ENCODE data around the gene PRPSAP2.

Gene PRPSAP2

DNA sequence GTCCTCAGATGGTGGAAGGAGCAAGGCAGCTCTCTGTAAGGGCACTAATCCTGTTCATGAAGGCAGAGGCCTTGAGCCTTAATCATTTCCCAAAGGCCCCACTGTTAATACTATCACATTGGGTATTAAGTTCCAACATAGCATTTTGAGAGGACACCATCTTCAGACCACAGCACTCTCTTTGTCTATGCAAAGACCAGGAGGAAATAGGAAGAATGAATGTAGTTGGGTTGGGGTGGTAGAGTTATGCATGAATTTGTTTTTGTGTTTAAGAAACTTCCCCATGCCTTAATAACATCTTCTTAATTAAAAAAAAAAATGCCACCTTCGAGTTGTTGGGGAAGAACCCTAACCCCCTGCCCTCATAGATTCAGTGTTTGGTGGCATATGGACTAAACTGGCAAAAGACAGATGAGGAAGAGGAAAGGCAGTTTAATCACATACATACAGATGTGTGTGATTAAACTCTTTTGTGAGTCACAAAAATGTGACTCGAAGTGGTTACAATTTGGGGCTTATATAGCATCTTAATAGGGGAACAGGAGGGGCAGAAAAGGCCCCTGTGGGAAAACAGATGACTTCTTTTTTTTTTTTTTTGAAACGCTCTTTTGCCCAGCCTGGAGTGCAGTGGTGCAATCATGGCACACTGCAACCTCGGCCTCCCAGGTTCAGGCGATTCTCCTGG is 59.0 kb downstream of the PRPSAP2 start:
- Histone ChIP-seq H3K79me1 (ENCODE audit: low read depth, low read length) (no peaks in the 10 kb centered on the region), H4K91ac (ENCODE audit: low read depth, low read length, poor library complexity) (no peak overlapping the region), H3K14ac (ENCODE audit: low read length) (no peak overlapping the region), H4K8ac (ENCODE audit: low read depth, low read length) (no peak overlapping the region), H3K4ac (ENCODE audit: low read length) (no peak overlapping the region), H3K36me3 (replicated peaks in 1 of 2; ENCODE audit: control insufficient read depth in 2 of 2, insufficient read depth in 2 of 2, low read length in 2 of 2) (peaks cover 13 to 66% of the 10 kb centered on the region in 2 donors), H2BK5ac (ENCODE audit: low read length) (no peak overlapping the region), H3K18ac (ENCODE audit: low read length) (no peak overlapping the region), H3K23ac (ENCODE audit: low read depth, low read length, poor library complexity) (no peak overlapping the region), H2BK15ac (ENCODE audit: low read length) (no peak overlapping the region), H2BK120ac (ENCODE audit: low read depth, low read length) (no peak overlapping the region), H3K9ac (ENCODE audit: low read depth, low read length, poor library complexity) (no peak overlapping the region), H2AFZ (ENCODE audit: low read length) (no peak overlapping the region), H3K4me2 (ENCODE audit: insufficient read depth, low read length, poor library complexity, severe bottlenecking) (no peak overlapping the region), H3K4me1 (ENCODE audit: control insufficient read depth in 2 of 2, insufficient read depth in 1 of 2, low read depth in 1 of 2, low read length in 2 of 2) (peaks cover 0 to 6% of the 10 kb centered on the region in 2 donors), H3K9me3 (replicated peaks in 1 of 2; ENCODE audit: control insufficient read depth in 2 of 2, insufficient read depth in 1 of 2, low read depth in 1 of 2, low read length in 2 of 2) (no peaks in the 10 kb centered on the region), H2BK12ac (ENCODE audit: low read length) (no peak overlapping the region), H3K4me3 (ENCODE audit: low read length in 2 of 2) (no peak overlapping the region), H2AK5ac (ENCODE audit: low read depth, low read length) (no peak overlapping the region), H3K27ac (replicated peaks; ENCODE audit: low read length) (no peak overlapping the region), H3K27me3 (ENCODE audit: control insufficient read depth in 3 of 3, insufficient read depth in 3 of 3, low read depth in 1 of 3, low read length in 3 of 3) (no peaks in the 10 kb centered on the region)
- no CpG with 5 or more reads among the region's 5 CpGs for WGBS, 2 donors (ENCODE audit: extremely low coverage in 2 of 2, insufficient read length in 2 of 2, insufficient replicate concordance in 1 of 2)
- DNase-seq (ENCODE audit: low spot score): no peak

DNA sequence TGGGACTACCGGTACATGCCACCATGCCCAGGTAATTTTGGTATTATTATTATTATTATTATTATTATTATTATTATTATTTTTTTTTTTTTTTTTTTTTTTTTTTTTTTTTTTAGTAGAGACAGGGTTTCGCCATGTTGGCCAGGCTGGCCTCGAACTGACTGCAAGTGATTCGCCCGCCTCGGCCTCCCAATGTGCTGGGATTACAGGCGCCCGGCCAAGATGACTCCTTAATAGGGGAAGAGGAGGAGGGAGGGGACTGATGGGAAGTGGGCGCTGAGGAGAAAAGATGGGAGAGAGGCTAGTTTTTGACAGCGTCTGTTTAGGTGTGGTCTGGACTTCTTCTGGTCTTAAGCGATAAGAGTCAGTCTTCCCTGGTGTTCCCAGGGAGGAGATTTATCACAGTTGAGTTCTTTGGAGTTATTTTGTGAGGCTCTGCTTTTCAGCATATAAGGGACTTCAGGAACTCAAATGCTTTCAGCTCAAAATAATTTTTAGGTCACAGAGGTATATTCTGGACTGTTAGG is 59.6 kb downstream of the PRPSAP2 start:
- WGBS, 2 donors (ENCODE audit: extremely low coverage in 2 of 2, insufficient read length in 2 of 2, insufficient replicate concordance in 1 of 2): no CpG with 5 or more reads among the region's 11 CpGs

DNA sequence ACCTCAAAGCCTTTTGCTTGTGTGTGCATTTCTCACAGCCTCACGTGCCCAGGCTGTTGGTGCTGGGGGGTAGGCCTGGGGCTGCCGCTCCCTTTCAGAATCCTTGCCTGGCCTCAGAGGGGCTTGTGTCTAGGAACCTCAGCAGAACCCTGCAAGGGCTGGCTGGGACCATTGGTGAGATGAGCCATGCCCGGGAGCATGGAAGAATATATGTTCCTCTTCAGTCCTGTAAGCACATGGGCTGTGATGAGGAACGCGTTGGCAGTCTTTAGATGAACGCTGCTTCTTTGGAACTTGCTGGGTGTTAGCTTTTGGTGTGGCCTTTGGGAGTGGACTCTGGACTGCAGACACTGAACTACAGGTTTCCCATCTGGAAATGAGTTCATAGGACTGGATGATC is 62.0 kb downstream of the PRPSAP2 start:
- H2BK5ac ChIP-seq (ENCODE audit: low read length): no peak overlapping the region
- H3K27me3 ChIP-seq (ENCODE audit: control insufficient read depth in 3 of 3, insufficient read depth in 3 of 3, low read depth in 1 of 3, low read length in 3 of 3): no peaks in the 10 kb centered on the region
- H2BK120ac ChIP-seq (ENCODE audit: low read depth, low read length): no peak overlapping the region
- no peak overlapping the region for H3K4me2 ChIP-seq (ENCODE audit: insufficient read depth, low read length, poor library complexity, severe bottlenecking)
- WGBS, 2 donors (ENCODE audit: extremely low coverage in 2 of 2, insufficient read length in 2 of 2, insufficient replicate concordance in 1 of 2): no CpG with 5 or more reads among the region's 6 CpGs
- H4K91ac ChIP-seq (ENCODE audit: low read depth, low read length, poor library complexity): no peak overlapping the region
- H2AFZ ChIP-seq (ENCODE audit: low read length): no peak overlapping the region
- no peak overlapping the region for H4K8ac ChIP-seq (ENCODE audit: low read depth, low read length)
- H2AK5ac ChIP-seq (ENCODE audit: low read depth, low read length): no peak overlapping the region
- no peak overlapping the region for H2BK15ac ChIP-seq (ENCODE audit: low read length)
- no peak overlapping the region for H3K14ac ChIP-seq (ENCODE audit: low read length)
- no peak overlapping the region for H3K4me3 ChIP-seq (ENCODE audit: low read length in 2 of 2)
- H3K23ac ChIP-seq (ENCODE audit: low read depth, low read length, poor library complexity): no peak overlapping the region
- H3K18ac ChIP-seq (ENCODE audit: low read length): no peak overlapping the region
- H3K27ac ChIP-seq (replicated peaks; ENCODE audit: low read length): no peak overlapping the region
- peaks cover 0 to 6% of the 10 kb centered on the region in 2 donors for H3K4me1 ChIP-seq (ENCODE audit: control insufficient read depth in 2 of 2, insufficient read depth in 1 of 2, low read depth in 1 of 2, low read length in 2 of 2)
- no peak overlapping the region for H3K4ac ChIP-seq (ENCODE audit: low read length)
- DNase-seq (ENCODE audit: low spot score): no peak
- no peak overlapping the region for H2BK12ac ChIP-seq (ENCODE audit: low read length)
- H3K79me1 ChIP-seq (ENCODE audit: low read depth, low read length): no peaks in the 10 kb centered on the region
- peaks cover 7 to 57% of the 10 kb centered on the region in 2 donors for H3K36me3 ChIP-seq (replicated peaks in 1 of 2; ENCODE audit: control insufficient read depth in 2 of 2, insufficient read depth in 2 of 2, low read length in 2 of 2)
- H3K9ac ChIP-seq (ENCODE audit: low read depth, low read length, poor library complexity): no peak overlapping the region
- no peaks in the 10 kb centered on the region for H3K9me3 ChIP-seq (replicated peaks in 1 of 2; ENCODE audit: control insufficient read depth in 2 of 2, insufficient read depth in 1 of 2, low read depth in 1 of 2, low read length in 2 of 2)

More for the DNA sequence above, 59.6 kb downstream of the PRPSAP2 start:
- H3K23ac ChIP-seq (ENCODE audit: low read depth, low read length, poor library complexity): no peak overlapping the region
- H3K18ac ChIP-seq (ENCODE audit: low read length): no peak overlapping the region
- H3K79me1 ChIP-seq (ENCODE audit: low read depth, low read length): no peaks in the 10 kb centered on the region
- H3K27me3 ChIP-seq (ENCODE audit: control insufficient read depth in 3 of 3, insufficient read depth in 3 of 3, low read depth in 1 of 3, low read length in 3 of 3): no peaks in the 10 kb centered on the region
- no peak overlapping the region for H3K27ac ChIP-seq (replicated peaks; ENCODE audit: low read length)
- no peak overlapping the region for H3K4me2 ChIP-seq (ENCODE audit: insufficient read depth, low read length, poor library complexity, severe bottlenecking)
- no peak overlapping the region for H2BK5ac ChIP-seq (ENCODE audit: low read length)
- H2AFZ ChIP-seq (ENCODE audit: low read length): no peak overlapping the region
- H4K8ac ChIP-seq (ENCODE audit: low read depth, low read length): no peak overlapping the region
- no peak overlapping the region for H3K9ac ChIP-seq (ENCODE audit: low read depth, low read length, poor library complexity)
- H3K4ac ChIP-seq (ENCODE audit: low read length): no peak overlapping the region
- H2AK5ac ChIP-seq (ENCODE audit: low read depth, low read length): no peak overlapping the region
- H3K14ac ChIP-seq (ENCODE audit: low read length): no peak overlapping the region
- no peak overlapping the region for H2BK15ac ChIP-seq (ENCODE audit: low read length)
- H3K9me3 ChIP-seq (replicated peaks in 1 of 2; ENCODE audit: control insufficient read depth in 2 of 2, insufficient read depth in 1 of 2, low read depth in 1 of 2, low read length in 2 of 2): no peaks in the 10 kb centered on the region
- H3K4me3 ChIP-seq (ENCODE audit: low read length in 2 of 2): no peak overlapping the region
- no peak overlapping the region for H4K91ac ChIP-seq (ENCODE audit: low read depth, low read length, poor library complexity)
- H2BK12ac ChIP-seq (ENCODE audit: low read length): no peak overlapping the region
- no peak overlapping the region for H2BK120ac ChIP-seq (ENCODE audit: low read depth, low read length)
- no peak for DNase-seq (ENCODE audit: low spot score)
- peaks cover 8 to 60% of the 10 kb centered on the region in 2 donors for H3K36me3 ChIP-seq (replicated peaks in 1 of 2; ENCODE audit: control insufficient read depth in 2 of 2, insufficient read depth in 2 of 2, low read length in 2 of 2)
- H3K4me1 ChIP-seq (ENCODE audit: control insufficient read depth in 2 of 2, insufficient read depth in 1 of 2, low read depth in 1 of 2, low read length in 2 of 2): peaks cover 0 to 6% of the 10 kb centered on the region in 2 donors

DNA sequence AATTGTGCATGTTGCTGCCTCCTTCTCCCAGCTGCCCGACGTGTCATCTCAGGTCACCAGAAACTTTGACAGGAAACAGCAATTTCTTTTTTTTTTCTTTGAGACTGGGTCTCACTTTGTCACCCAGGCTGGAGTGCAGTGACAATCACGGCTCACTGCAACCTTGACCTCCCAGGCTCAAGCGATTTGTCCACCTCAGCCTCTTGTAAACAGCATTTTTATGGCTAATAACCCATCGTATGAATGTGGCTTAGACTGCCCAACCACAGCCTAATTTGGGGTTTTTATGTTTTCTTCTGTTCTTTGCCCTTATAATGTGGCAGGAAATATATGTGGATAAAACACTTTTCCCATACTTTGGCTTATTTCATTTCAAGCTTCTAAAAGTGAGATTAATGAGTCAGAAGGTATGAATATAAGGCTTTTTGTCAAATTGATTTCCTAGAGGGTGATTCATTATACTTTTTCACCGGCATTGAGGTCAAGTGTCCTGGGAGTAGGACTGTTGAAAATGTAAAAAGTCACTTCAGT is 63.0 kb downstream of the PRPSAP2 start:
- no peak overlapping the region for H3K4me2 ChIP-seq (ENCODE audit: insufficient read depth, low read length, poor library complexity, severe bottlenecking)
- no peak overlapping the region for H2BK5ac ChIP-seq (ENCODE audit: low read length)
- H3K27me3 ChIP-seq (ENCODE audit: control insufficient read depth in 3 of 3, insufficient read depth in 3 of 3, low read depth in 1 of 3, low read length in 3 of 3): no peaks in the 10 kb centered on the region
- H4K91ac ChIP-seq (ENCODE audit: low read depth, low read length, poor library complexity): no peak overlapping the region
- WGBS, 2 donors (ENCODE audit: extremely low coverage in 2 of 2, insufficient read length in 2 of 2, insufficient replicate concordance in 1 of 2): no CpG with 5 or more reads among the region's 6 CpGs
- no peak overlapping the region for H2BK120ac ChIP-seq (ENCODE audit: low read depth, low read length)
- H3K9me3 ChIP-seq (replicated peaks in 1 of 2; ENCODE audit: control insufficient read depth in 2 of 2, insufficient read depth in 1 of 2, low read depth in 1 of 2, low read length in 2 of 2): no peaks in the 10 kb centered on the region
- no peak overlapping the region for H3K23ac ChIP-seq (ENCODE audit: low read depth, low read length, poor library complexity)
- H3K79me1 ChIP-seq (ENCODE audit: low read depth, low read length): no peaks in the 10 kb centered on the region
- no peak overlapping the region for H4K8ac ChIP-seq (ENCODE audit: low read depth, low read length)
- no peak overlapping the region for H2BK15ac ChIP-seq (ENCODE audit: low read length)
- peaks cover 0 to 6% of the 10 kb centered on the region in 2 donors for H3K4me1 ChIP-seq (ENCODE audit: control insufficient read depth in 2 of 2, insufficient read depth in 1 of 2, low read depth in 1 of 2, low read length in 2 of 2)
- no peak overlapping the region for H3K27ac ChIP-seq (replicated peaks; ENCODE audit: low read length)
- no peak overlapping the region for H2AFZ ChIP-seq (ENCODE audit: low read length)
- H2BK12ac ChIP-seq (ENCODE audit: low read length): no peak overlapping the region
- no peak overlapping the region for H3K18ac ChIP-seq (ENCODE audit: low read length)
- H2AK5ac ChIP-seq (ENCODE audit: low read depth, low read length): no peak overlapping the region
- H3K4ac ChIP-seq (ENCODE audit: low read length): no peak overlapping the region
- H3K14ac ChIP-seq (ENCODE audit: low read length): no peak overlapping the region
- no peak overlapping the region for H3K9ac ChIP-seq (ENCODE audit: low read depth, low read length, poor library complexity)
- no peak for DNase-seq (ENCODE audit: low spot score)
- H3K36me3 ChIP-seq (replicated peaks in 1 of 2; ENCODE audit: control insufficient read depth in 2 of 2, insufficient read depth in 2 of 2, low read length in 2 of 2): peaks cover 6 to 56% of the 10 kb centered on the region in 2 donors
- H3K4me3 ChIP-seq (ENCODE audit: low read length in 2 of 2): no peak overlapping the region

Data from neuronal stem cell (in vitro differentiated cells).